OCI-LY3 (cell line): ENCODE results near the gene EXOC6.
A peak's percentile ranks its signal among the peaks of the same experiment; 100 is the strongest.

Experiments used
- H2AFZ ChIP-seq: fragments of 200-600, 300-600 bp; shearing (Covaris generic); 2 replicates; pipeline ENCODE4 v1.6.0; 2014; ENCODE audit warnings: antibody characterized with exemption, low read depth, low read length
- H3K27ac ChIP-seq: fragments of 200-600, 300-600 bp; sonication (generic); 2 replicates; pipeline ENCODE4 v1.5.1; 2014; ENCODE audit warnings: mild to moderate bottlenecking, low read length, moderate library complexity, mixed read lengths
- H3K27me3 ChIP-seq: fragments of 200-600, 300-600 bp; sonication (generic); 2 replicates; pipeline ENCODE4 v1.6.1; 2014; ENCODE audit warnings: low read depth, low read length, mixed read lengths
- H3K36me3 ChIP-seq: fragments of 200-600, 300-600 bp; sonication (generic); replicated peaks from 2 replicates; pipeline ENCODE3; 2014; ENCODE audit warnings: low read depth, low read length, mixed read lengths
- H3K4me1 ChIP-seq: fragments of 300-600, 200-600 bp; sonication (generic); 2 replicates; pipeline ENCODE4 v1.6.1; 2014; ENCODE audit warnings: low read length, mixed read lengths
- H3K4me2 ChIP-seq: fragments of 200-600, 300-600 bp; sonication (generic); 2 replicates; pipeline ENCODE4 v1.6.1; 2014; ENCODE audit warnings: low read length, mixed read lengths
- H3K4me3 ChIP-seq: fragments of 300-600, 200-600 bp; sonication (generic); 2 replicates; pipeline ENCODE4 v1.5.1; 2014; ENCODE audit warnings: antibody characterized with exemption, mild to moderate bottlenecking, low read length, moderate library complexity
- H3K79me2 ChIP-seq: fragments of 300-600, 200-600 bp; shearing (Covaris generic); 2 replicates; pipeline ENCODE4 v1.6.1; 2014; ENCODE audit warnings: mild to moderate bottlenecking, low read length, mixed read lengths
- H3K9ac ChIP-seq: fragments of 300-600, 200-600 bp; shearing (Covaris generic); 2 replicates; pipeline ENCODE4 v1.6.0; 2014; ENCODE audit warnings: mild to moderate bottlenecking, low read length, moderate library complexity
- H3K9me3 ChIP-seq: fragments of 200-600, 300-600 bp; shearing (Covaris generic); 2 replicates; pipeline ENCODE4 v1.6.1; 2014; ENCODE audit warnings: low read length, mixed read lengths; ENCODE audit not compliant: insufficient read depth
- H4K20me1 ChIP-seq: fragments of 200-600, 300-600 bp; sonication (generic); 2 replicates; pipeline ENCODE4 v1.6.1; 2016; ENCODE audit warnings: low read length, mixed read lengths; ENCODE audit not compliant: insufficient read depth
- EZH2phosphoT487 ChIP-seq: fragments of 200-600 bp; shearing (Covaris generic); IDR thresholded peaks from 2 replicates; pipeline ENCODE4 v1.6.1; 2018; ENCODE audit warnings: antibody characterized with exemption, mixed run types, low read depth
- TF ChIP-seq, protein P1 (sequence below): fragments of 200-600, 300-600 bp; sonication (generic); IDR thresholded peaks from 2 replicates; pipeline ENCODE4 v1.5.1; 2014; ENCODE audit warnings: antibody characterized with exemption, low read length, low read depth

EXOC6 gene

DNA sequence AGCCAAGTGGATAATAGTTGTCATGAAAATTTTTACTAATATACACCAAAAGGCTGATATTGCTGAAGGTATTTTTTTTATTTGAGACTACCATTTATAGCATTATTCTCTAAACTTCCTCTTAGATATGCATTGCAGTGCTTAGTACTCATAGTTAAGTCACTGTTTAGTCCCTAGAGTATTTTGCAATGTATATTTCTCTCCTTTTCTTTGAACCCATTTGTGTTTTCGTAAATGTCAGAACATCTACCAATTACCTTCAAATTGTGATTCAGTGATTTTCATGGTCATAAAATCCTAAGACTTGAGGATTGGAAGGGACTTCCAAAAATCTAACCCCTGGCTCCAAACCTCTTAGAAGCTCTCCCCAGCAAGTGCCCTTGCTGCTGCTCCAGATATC, 190.8 kb downstream of the EXOC6 start:
- no peak overlapping the region for H3K4me3 ChIP-seq
- H3K36me3 ChIP-seq, result no peaks in the 10 kb centered on the region
- no peak overlapping the region for H2AFZ ChIP-seq
- no peaks in the 10 kb centered on the region for H3K9me3 ChIP-seq
- no peaks in the 10 kb centered on the region for H3K79me2 ChIP-seq
- H3K27me3 ChIP-seq, result no peaks in the 10 kb centered on the region
- H4K20me1 ChIP-seq, result no peaks in the 10 kb centered on the region
- no peak for TF ChIP-seq EZH2phosphoT487
- TF ChIP-seq, protein P1, sequence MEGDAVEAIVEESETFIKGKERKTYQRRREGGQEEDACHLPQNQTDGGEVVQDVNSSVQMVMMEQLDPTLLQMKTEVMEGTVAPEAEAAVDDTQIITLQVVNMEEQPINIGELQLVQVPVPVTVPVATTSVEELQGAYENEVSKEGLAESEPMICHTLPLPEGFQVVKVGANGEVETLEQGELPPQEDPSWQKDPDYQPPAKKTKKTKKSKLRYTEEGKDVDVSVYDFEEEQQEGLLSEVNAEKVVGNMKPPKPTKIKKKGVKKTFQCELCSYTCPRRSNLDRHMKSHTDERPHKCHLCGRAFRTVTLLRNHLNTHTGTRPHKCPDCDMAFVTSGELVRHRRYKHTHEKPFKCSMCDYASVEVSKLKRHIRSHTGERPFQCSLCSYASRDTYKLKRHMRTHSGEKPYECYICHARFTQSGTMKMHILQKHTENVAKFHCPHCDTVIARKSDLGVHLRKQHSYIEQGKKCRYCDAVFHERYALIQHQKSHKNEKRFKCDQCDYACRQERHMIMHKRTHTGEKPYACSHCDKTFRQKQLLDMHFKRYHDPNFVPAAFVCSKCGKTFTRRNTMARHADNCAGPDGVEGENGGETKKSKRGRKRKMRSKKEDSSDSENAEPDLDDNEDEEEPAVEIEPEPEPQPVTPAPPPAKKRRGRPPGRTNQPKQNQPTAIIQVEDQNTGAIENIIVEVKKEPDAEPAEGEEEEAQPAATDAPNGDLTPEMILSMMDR, result no peak
- H3K9ac ChIP-seq, result no peak overlapping the region
- H3K4me1 ChIP-seq, result peaks cover 21% of the 10 kb centered on the region
- no peak overlapping the region for H3K4me2 ChIP-seq
- no peak overlapping the region for H3K27ac ChIP-seq

DNA sequence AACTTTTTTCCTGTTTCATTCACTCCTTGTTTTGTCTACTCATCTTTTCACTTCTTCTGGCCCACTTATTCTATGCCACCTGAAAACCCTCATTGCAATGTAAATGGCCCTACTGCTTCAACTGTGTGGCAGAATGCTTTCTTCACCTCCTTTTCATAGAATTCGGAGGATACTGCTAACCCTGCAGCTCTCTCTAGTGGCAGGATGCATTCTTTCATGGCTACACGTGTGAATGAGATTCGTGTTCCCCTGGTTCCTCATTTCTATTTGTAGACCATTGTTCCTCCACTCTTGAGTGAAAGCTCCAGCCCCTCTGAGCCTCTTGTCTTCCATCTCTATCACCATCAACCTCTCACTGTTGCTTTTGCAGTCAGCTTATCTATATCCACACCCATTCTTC, 191.4 kb downstream of the EXOC6 start:
- no peak overlapping the region for H2AFZ ChIP-seq
- H3K36me3 ChIP-seq, result no peaks in the 10 kb centered on the region
- TF ChIP-seq, protein P1, result peak; percentile 65
- TF ChIP-seq EZH2phosphoT487, result no peak
- H3K27me3 ChIP-seq, result no peaks in the 10 kb centered on the region
- no peaks in the 10 kb centered on the region for H3K79me2 ChIP-seq
- H3K4me3 ChIP-seq, result no peak overlapping the region
- H3K9me3 ChIP-seq, result no peaks in the 10 kb centered on the region
- H3K4me1 ChIP-seq, result peaks cover 21% of the 10 kb centered on the region
- H3K4me2 ChIP-seq, result no peak overlapping the region
- H3K9ac ChIP-seq, result no peak overlapping the region
- H3K27ac ChIP-seq, result no peak overlapping the region
- no peaks in the 10 kb centered on the region for H4K20me1 ChIP-seq

DNA sequence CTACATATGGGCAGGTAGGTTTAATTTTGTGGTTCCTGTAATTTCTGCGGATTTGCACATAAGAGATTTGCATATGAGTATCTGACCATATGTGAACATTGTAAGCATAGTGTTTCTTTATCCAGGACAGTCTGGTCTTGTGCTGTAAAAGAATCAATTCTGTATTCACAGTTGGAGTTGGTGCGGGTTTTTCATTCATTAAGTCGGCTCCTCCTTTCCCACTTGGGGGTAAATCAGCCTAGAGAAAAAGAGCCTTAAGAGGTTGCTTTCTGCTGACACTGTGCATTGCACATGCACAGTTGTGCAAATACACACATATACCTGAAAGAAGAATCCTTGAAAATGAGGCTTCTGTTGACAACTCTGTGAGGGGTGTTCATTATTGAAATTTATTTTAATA, 206.2 kb downstream of the EXOC6 start:
- no peak overlapping the region for H3K4me2 ChIP-seq
- no peak overlapping the region for H2AFZ ChIP-seq
- H3K36me3 ChIP-seq, result no peaks in the 10 kb centered on the region
- no peak overlapping the region for H3K4me3 ChIP-seq
- peaks cover 6% of the 10 kb centered on the region for H3K4me1 ChIP-seq
- H3K27ac ChIP-seq, result no peak overlapping the region
- no peaks in the 10 kb centered on the region for H3K27me3 ChIP-seq
- TF ChIP-seq, protein P1, result no peak
- no peak for TF ChIP-seq EZH2phosphoT487
- no peak overlapping the region for H3K9ac ChIP-seq
- no peaks in the 10 kb centered on the region for H3K79me2 ChIP-seq
- no peaks in the 10 kb centered on the region for H4K20me1 ChIP-seq
- no peaks in the 10 kb centered on the region for H3K9me3 ChIP-seq

DNA sequence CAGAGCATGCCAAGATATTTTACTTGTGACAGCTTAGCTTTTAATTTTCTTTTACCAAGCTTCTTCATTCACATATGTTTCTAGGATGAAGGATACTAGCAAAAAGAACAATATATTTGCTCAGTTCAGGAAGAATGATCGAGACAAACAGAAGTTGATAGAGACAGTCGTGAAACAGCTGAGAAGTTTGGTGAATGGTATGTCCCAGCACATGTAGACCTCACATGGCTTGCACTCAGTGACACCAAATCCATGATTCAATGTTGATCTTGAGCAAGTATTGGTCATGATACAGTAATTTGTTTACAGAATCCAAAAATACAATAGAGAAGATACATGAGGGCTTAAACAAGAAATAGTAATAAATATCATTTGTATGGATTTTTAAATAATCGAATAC, 209.8 kb downstream of the EXOC6 start:
- no peak overlapping the region for H3K4me3 ChIP-seq
- H3K4me1 ChIP-seq, result peaks cover under 1% of the 10 kb centered on the region; the same call in 1 of the 2 replicates
- H3K9me3 ChIP-seq, result no peaks in the 10 kb centered on the region
- no peaks in the 10 kb centered on the region for H3K27me3 ChIP-seq
- no peak overlapping the region for H3K27ac ChIP-seq
- no peak for TF ChIP-seq EZH2phosphoT487
- TF ChIP-seq, protein P1, result no peak
- no peak overlapping the region for H2AFZ ChIP-seq
- no peaks in the 10 kb centered on the region for H3K79me2 ChIP-seq
- no peak overlapping the region for H3K4me2 ChIP-seq
- no peaks in the 10 kb centered on the region for H4K20me1 ChIP-seq
- peaks cover 3% of the 10 kb centered on the region for H3K36me3 ChIP-seq
- no peak overlapping the region for H3K9ac ChIP-seq
